ENCODE data around the gene ADRA1B.
A peak's percentile ranks its signal among the peaks of the same experiment; 100 is the strongest.

Gene ADRA1B

GRCh38 chr5:159878988-159879471, 37.3 kb upstream of the ADRA1B start:
- no peak for TF ChIP-seq HDGF (IDR thresholded peaks at IDR 0.05; ENCODE audit: borderline replicate concordance)
- TF ChIP-seq SUZ12 (IDR thresholded peaks at IDR 0.05), result no peak
- TF ChIP-seq ZNF384 (IDR thresholded peaks at IDR 0.05), result no peak
- TF ChIP-seq ARNT (IDR thresholded peaks at IDR 0.05), result no peak
- TF ChIP-seq FOXA1 (IDR thresholded peaks at IDR 0.05), result no peak
- no peak for TF ChIP-seq CTBP1 (IDR thresholded peaks at IDR 0.05; ENCODE audit: borderline replicate concordance)
- no peak for TF ChIP-seq SP1 (IDR thresholded peaks at IDR 0.05)
- no peak for TF ChIP-seq FOXK2 (IDR thresholded peaks at IDR 0.05)
- TF ChIP-seq ELF4 (IDR thresholded peaks at IDR 0.05), result no peak
- TF ChIP-seq FOXM1 (IDR thresholded peaks at IDR 0.05; ENCODE audit: borderline replicate concordance), result no peak
- TF ChIP-seq L3MBTL2 (conservative IDR thresholded peaks at IDR 0.05), result no peak
- TF ChIP-seq LEF1 (IDR thresholded peaks at IDR 0.05; ENCODE audit: borderline replicate concordance), result no peak
- no peak for TF ChIP-seq BHLHE40 (IDR thresholded peaks at IDR 0.05; ENCODE audit: borderline replicate concordance)
- TF ChIP-seq NFRKB (IDR thresholded peaks at IDR 0.05), result no peak
- no peak for TF ChIP-seq TARDBP (IDR thresholded peaks at IDR 0.05)
- TF ChIP-seq PKNOX1 (IDR thresholded peaks at IDR 0.05), result no peak
- ChIA-PET POLR2A (interaction anchor here (1.1 to 1.4 kb wide), 2 partner anchors 9 to 14 kb away, joined by 3 to 5 read pairs; no protein-coding TSS in a partner anchor), CTCF (interaction anchor here (0.5 to 0.9 kb wide), 2 partner anchors 106 to 438 kb away, joined by 4 to 7 read pairs; no protein-coding TSS in a partner anchor)
- peak; percentile 60 for DNase-seq (ENCODE audit: extremely low spot score)

DNA sequence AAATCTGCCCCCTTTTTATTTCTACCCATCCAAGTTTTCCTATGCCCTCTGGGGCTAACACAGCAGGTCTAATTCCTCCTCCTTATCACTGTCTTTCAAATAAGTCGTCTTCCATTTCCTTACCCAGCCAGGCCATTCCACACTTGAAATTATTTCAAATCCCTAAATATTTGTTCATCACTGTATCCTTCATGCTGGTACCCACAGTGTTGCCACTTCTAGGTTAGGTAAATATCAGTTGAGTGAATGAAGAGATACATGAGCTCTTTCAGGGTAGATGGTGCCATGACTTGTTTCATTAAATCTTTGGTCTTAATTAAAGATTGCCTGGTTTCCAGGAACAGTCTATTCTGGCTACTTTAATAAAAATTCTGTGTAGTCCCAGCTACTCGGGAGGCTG, 35.6 kb upstream of the ADRA1B start:
- ChIA-PET POLR2A (no interaction called here), CTCF (no interaction called here)
- TF ChIP-seq CTBP1 (IDR thresholded peaks at IDR 0.05; ENCODE audit: borderline replicate concordance), result no peak
- TF ChIP-seq HDGF (IDR thresholded peaks at IDR 0.05; ENCODE audit: borderline replicate concordance), result no peak
- TF ChIP-seq TARDBP (IDR thresholded peaks at IDR 0.05), result no peak
- TF ChIP-seq L3MBTL2 (conservative IDR thresholded peaks at IDR 0.05), result no peak
- no peak for TF ChIP-seq BHLHE40 (IDR thresholded peaks at IDR 0.05; ENCODE audit: borderline replicate concordance)
- no peak for TF ChIP-seq ELF4 (IDR thresholded peaks at IDR 0.05)
- no peak for TF ChIP-seq ARNT (IDR thresholded peaks at IDR 0.05)
- no peak for TF ChIP-seq PKNOX1 (IDR thresholded peaks at IDR 0.05)
- DNase-seq (ENCODE audit: extremely low spot score), result no peak

DNA sequence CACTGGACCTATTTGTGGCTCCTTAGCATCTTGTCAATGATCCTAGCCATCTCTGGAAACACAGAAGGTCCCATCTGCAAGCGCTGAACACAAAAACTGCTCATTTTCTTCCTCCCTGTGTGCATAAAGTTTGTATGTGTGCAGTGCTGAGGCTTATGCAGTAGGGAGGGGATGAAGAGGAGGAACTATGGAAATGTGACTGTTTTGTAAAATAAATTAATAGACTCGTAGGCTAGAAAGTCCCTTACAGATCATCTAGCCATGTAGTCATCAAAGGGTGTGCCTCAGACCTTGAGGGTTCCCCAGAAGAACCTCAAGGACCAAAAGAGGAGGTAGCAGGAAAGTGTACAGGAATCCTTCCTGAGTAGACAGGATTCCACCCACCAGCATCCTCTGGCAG, 34.3 kb upstream of the ADRA1B start:
- CTCF ChIA-PET, result no interaction called here
- DNase-seq (ENCODE audit: extremely low spot score), result no peak
- POLR2A ChIA-PET, result no interaction called here
- no peak for TF ChIP-seq L3MBTL2 (conservative IDR thresholded peaks at IDR 0.05)
- no peak for TF ChIP-seq HDGF (IDR thresholded peaks at IDR 0.05; ENCODE audit: borderline replicate concordance)
- TF ChIP-seq PKNOX1 (IDR thresholded peaks at IDR 0.05), result no peak
- no peak for TF ChIP-seq SP1 (IDR thresholded peaks at IDR 0.05)
- no peak for TF ChIP-seq BHLHE40 (IDR thresholded peaks at IDR 0.05; ENCODE audit: borderline replicate concordance)
- TF ChIP-seq LEF1 (IDR thresholded peaks at IDR 0.05; ENCODE audit: borderline replicate concordance), result no peak
- no peak for TF ChIP-seq FOXA1 (IDR thresholded peaks at IDR 0.05)
- TF ChIP-seq CTBP1 (IDR thresholded peaks at IDR 0.05; ENCODE audit: borderline replicate concordance), result no peak
- no peak for TF ChIP-seq ARNT (IDR thresholded peaks at IDR 0.05)
- no peak for TF ChIP-seq ELF4 (IDR thresholded peaks at IDR 0.05)
- no peak for TF ChIP-seq TARDBP (IDR thresholded peaks at IDR 0.05)
- no peak for TF ChIP-seq ZNF384 (IDR thresholded peaks at IDR 0.05)
- no peak for TF ChIP-seq FOXM1 (IDR thresholded peaks at IDR 0.05; ENCODE audit: borderline replicate concordance)
- no peak for TF ChIP-seq SUZ12 (IDR thresholded peaks at IDR 0.05)
- no peak for TF ChIP-seq NFRKB (IDR thresholded peaks at IDR 0.05)
- no peak for TF ChIP-seq FOXK2 (IDR thresholded peaks at IDR 0.05)

DNA sequence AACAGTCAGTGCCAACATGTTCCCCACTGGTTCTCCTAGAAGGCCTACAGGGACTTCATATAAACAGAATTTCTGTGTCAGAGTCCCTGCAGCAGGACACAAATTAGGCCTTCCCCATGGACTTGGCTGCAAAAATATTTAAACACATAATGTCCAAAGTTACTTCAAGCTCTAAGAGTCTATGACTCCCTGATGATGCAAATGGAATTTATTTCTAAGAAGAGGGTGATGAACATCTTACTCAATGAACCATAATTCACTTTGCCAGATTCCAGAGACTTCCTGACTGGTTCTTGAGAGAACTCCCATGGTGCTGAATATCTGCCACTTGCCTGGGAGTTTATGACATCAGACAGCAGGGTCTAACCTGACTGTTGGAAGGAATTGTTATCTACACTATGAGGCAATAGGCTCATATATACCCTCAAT, 32.7 kb upstream of the ADRA1B start:
- ChIA-PET POLR2A (no interaction called here), CTCF (no interaction called here)
- TF ChIP-seq CTBP1 (IDR thresholded peaks at IDR 0.05; ENCODE audit: borderline replicate concordance) (no peak), ELF4 (IDR thresholded peaks at IDR 0.05) (no peak), TARDBP (IDR thresholded peaks at IDR 0.05) (no peak), ARNT (IDR thresholded peaks at IDR 0.05) (no peak), FOXM1 (IDR thresholded peaks at IDR 0.05; ENCODE audit: borderline replicate concordance) (no peak), NFRKB (IDR thresholded peaks at IDR 0.05) (no peak), ZNF384 (IDR thresholded peaks at IDR 0.05) (no peak), SUZ12 (IDR thresholded peaks at IDR 0.05) (no peak), L3MBTL2 (conservative IDR thresholded peaks at IDR 0.05) (no peak), SP1 (IDR thresholded peaks at IDR 0.05) (no peak)
- no peak for DNase-seq (ENCODE audit: extremely low spot score)

DNA sequence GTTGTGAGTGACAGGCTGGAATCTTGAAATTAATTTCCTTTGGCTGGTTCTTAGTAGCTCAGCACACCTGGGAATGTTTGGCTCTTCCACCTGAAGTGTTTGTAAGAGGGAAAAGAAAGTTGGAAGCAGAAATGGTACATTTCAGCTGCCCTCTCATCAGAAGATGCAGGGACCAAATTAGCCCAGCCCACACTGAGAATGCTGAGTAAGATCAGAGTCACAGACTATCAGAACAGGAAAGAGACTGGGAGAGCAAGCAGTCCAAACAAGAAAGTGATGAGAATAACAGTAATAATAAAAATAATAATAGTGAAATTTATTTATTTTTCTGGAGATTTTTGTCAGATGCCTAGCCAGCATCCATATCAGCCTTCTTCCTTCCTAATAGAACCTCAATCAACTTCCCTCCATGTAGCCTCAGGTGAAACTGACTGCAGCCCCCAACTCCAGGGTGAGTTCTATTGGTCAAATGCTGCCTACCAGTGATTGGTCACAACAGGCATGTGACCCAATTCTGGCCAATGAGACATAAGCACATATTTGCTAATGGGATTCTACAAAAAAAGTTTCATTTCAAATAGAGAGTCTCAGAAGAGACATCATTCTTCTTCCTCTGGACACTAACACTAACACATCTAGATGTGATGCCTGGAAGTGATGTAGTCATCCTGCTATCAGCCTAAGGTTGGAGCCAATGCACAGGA, 31.2 kb upstream of the ADRA1B start:
- POLR2A ChIA-PET, result no interaction called here
- DNase-seq (ENCODE audit: extremely low spot score), result no peak
- TF ChIP-seq L3MBTL2 (conservative IDR thresholded peaks at IDR 0.05) (no peak), FOXA1 (IDR thresholded peaks at IDR 0.05) (no peak)
- CTCF ChIA-PET, result no interaction called here

GRCh38 chr5:159886296-159886695, 30.0 kb upstream of the ADRA1B start:
- no peak for TF ChIP-seq HDGF (IDR thresholded peaks at IDR 0.05; ENCODE audit: borderline replicate concordance)
- no peak for TF ChIP-seq FOXK2 (IDR thresholded peaks at IDR 0.05)
- no peak for TF ChIP-seq ARNT (IDR thresholded peaks at IDR 0.05)
- TF ChIP-seq FOXA1 (IDR thresholded peaks at IDR 0.05), result no peak
- no peak for TF ChIP-seq SUZ12 (IDR thresholded peaks at IDR 0.05)
- no peak for TF ChIP-seq CTBP1 (IDR thresholded peaks at IDR 0.05; ENCODE audit: borderline replicate concordance)
- TF ChIP-seq L3MBTL2 (conservative IDR thresholded peaks at IDR 0.05), result no peak
- no peak for TF ChIP-seq ELF4 (IDR thresholded peaks at IDR 0.05)
- no peak for TF ChIP-seq NFRKB (IDR thresholded peaks at IDR 0.05)
- TF ChIP-seq LEF1 (IDR thresholded peaks at IDR 0.05; ENCODE audit: borderline replicate concordance), result no peak
- TF ChIP-seq TARDBP (IDR thresholded peaks at IDR 0.05), result no peak
- no peak for TF ChIP-seq SP1 (IDR thresholded peaks at IDR 0.05)
- ChIA-PET POLR2A (no interaction called here), CTCF (no interaction called here)
- no peak for DNase-seq (ENCODE audit: extremely low spot score)

All from HEK293T (cell line).